Stimulated activated CD4-positive, alpha-beta T cell treated with anti-CD3 and anti-CD28 coated beads, Interleukin-4, amount 100 ng/mL, for 4 hours (primary cell): ENCODE data around the gene POLD4.
A peak's percentile ranks its signal among the peaks of the same experiment; 100 is the strongest.
"Not testable (repeated sequence)": the region's sequence is repeated elsewhere in the genome, so short reads cannot be mapped to it uniquely, and the experiment has no call there.

Source experiments
- DNase-seq, 2 experiments: peaks; one replicate each; pipeline ENCODE4 v3.0.0-alpha.2; 2020

The POLD4 gene

GRCh38 chr11:67351275-67352005, 1.9 kb downstream of the POLD4 start:
- DNase-seq, result peak; percentile 58 to 64

GRCh38 chr11:67349928-67350465, 3.3 kb downstream of the POLD4 start:
- no peak for DNase-seq

GRCh38 chr11:67349457-67349856, 3.9 kb downstream of the POLD4 start:
- DNase-seq, result no peak

- DNase-seq, result no peak
These were observed 4.3 kb downstream of the POLD4 start for GRCh38 chr11:67349036-67349435.

GRCh38 chr11:67347964-67348749, 5.2 kb downstream of the POLD4 start:
- DNase-seq, result no peak

GRCh38 chr11:67345920-67346819, 7.2 kb downstream of the POLD4 start:
- no peak for DNase-seq

GRCh38 chr11:67345247-67345919, 8.0 kb downstream of the POLD4 start:
- DNase-seq, result no peak

- DNase-seq, result no peak
These were observed 9.1 kb downstream of the POLD4 start for GRCh38 chr11:67344264-67344663.

GRCh38 chr11:67337257-67337656, 16.1 kb downstream of the POLD4 start:
- DNase-seq, result no peak

- no peak for DNase-seq
These were observed 21.2 kb downstream of the POLD4 start for GRCh38 chr11:67332081-67332691.

- DNase-seq, result no peak
These were observed 29.8 kb downstream of the POLD4 start for GRCh38 chr11:67323526-67323925.

- no peak for DNase-seq
These were observed 31.3 kb downstream of the POLD4 start for GRCh38 chr11:67322049-67322448.

- DNase-seq, result no peak
These were observed 32.0 kb downstream of the POLD4 start for GRCh38 chr11:67321313-67321871.

- no peak for DNase-seq
These were observed 32.7 kb downstream of the POLD4 start for GRCh38 chr11:67320691-67321090.

- DNase-seq, result no peak
These were observed 33.3 kb downstream of the POLD4 start for GRCh38 chr11:67320011-67320410.

GRCh38 chr11:67318876-67319275, 34.5 kb downstream of the POLD4 start:
- not testable (repeated sequence) for DNase-seq

- no peak for DNase-seq
These were observed 35.3 kb downstream of the POLD4 start for GRCh38 chr11:67317888-67318555.

GRCh38 chr11:67317205-67317887, 36.0 kb downstream of the POLD4 start:
- DNase-seq, result peak; percentile 97 to 98

- no peak for DNase-seq
These were observed 36.5 kb downstream of the POLD4 start for GRCh38 chr11:67316882-67317204.

- DNase-seq, result no peak
These were observed 37.9 kb downstream of the POLD4 start for GRCh38 chr11:67315325-67315909.
